ENCODE results near the gene COX10.
"Not testable (repeated sequence)": the region's sequence is repeated elsewhere in the genome, so short reads cannot be mapped to it uniquely, and the experiment has no call there.

- TF ChIP-seq ESRRG (CRISPR knock-in tag; IDR thresholded peaks at IDR 0.05); ARNTL (CRISPR knock-in tag; IDR thresholded peaks at IDR 0.05; ENCODE audit: borderline replicate concordance, low read depth); PPARA (CRISPR knock-in tag; IDR thresholded peaks at IDR 0.05; ENCODE audit: borderline replicate concordance); TSHZ2 (CRISPR knock-in tag; IDR thresholded peaks at IDR 0.05); ZC3H10 (CRISPR knock-in tag; IDR thresholded peaks at IDR 0.05); BACH2 (CRISPR knock-in tag; IDR thresholded peaks at IDR 0.05; ENCODE audit: borderline replicate concordance); CREB5 (CRISPR knock-in tag; IDR thresholded peaks at IDR 0.05; ENCODE audit: low read depth); TOX (CRISPR knock-in tag; IDR thresholded peaks at IDR 0.05; ENCODE audit: borderline replicate concordance); RARB (CRISPR knock-in tag; IDR thresholded peaks at IDR 0.05); POU6F1 (CRISPR knock-in tag; IDR thresholded peaks at IDR 0.05; ENCODE audit: borderline replicate concordance, low read depth); ZFP3 (CRISPR knock-in tag; IDR thresholded peaks at IDR 0.05); ISL1 (CRISPR knock-in tag; IDR thresholded peaks at IDR 0.05); CSDC2 (CRISPR knock-in tag; IDR thresholded peaks at IDR 0.05): not testable (repeated sequence)
- TF ChIP-seq, protein P1, sequence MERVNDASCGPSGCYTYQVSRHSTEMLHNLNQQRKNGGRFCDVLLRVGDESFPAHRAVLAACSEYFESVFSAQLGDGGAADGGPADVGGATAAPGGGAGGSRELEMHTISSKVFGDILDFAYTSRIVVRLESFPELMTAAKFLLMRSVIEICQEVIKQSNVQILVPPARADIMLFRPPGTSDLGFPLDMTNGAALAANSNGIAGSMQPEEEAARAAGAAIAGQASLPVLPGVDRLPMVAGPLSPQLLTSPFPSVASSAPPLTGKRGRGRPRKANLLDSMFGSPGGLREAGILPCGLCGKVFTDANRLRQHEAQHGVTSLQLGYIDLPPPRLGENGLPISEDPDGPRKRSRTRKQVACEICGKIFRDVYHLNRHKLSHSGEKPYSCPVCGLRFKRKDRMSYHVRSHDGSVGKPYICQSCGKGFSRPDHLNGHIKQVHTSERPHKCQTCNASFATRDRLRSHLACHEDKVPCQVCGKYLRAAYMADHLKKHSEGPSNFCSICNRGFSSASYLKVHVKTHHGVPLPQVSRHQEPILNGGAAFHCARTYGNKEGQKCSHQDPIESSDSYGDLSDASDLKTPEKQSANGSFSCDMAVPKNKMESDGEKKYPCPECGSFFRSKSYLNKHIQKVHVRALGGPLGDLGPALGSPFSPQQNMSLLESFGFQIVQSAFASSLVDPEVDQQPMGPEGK (CRISPR knock-in tag; IDR thresholded peaks at IDR 0.05; ENCODE audit: borderline replicate concordance) = not testable (repeated sequence)
These were observed 98.5 kb downstream of the COX10 start for GRCh38 chr17:14167831-14168230.
